Stomach (tissue), 4 donors: ENCODE data around the gene ANKHD1.

Experiments
- EP300 ChIP-seq: sonication (generic); formaldehyde crosslinking; IDR thresholded peaks from one replicate; pipeline ENCODE4 v1.6.1; 2017; ENCODE audit warnings: antibody characterized with exemption
- POLR2A ChIP-seq, 4 donors: fragments of 450-650 bp; IDR thresholded peaks; one replicate each; pipeline ENCODE4 v1.6.1; 2016; ENCODE audit warnings: antibody characterized with exemption in 4 of 4, control low read depth in 2 of 4, mild to moderate bottlenecking in 1 of 4, moderate library complexity in 1 of 4
- POLR2AphosphoS5 ChIP-seq, 3 donors: sonication (generic); formaldehyde crosslinking; IDR thresholded peaks; one replicate each; pipeline ENCODE4 v1.6.1; 2016; ENCODE audit warnings: antibody characterized with exemption in 3 of 3
- TF ChIP-seq, protein P1 (sequence below), 7 experiments: fragments of 450-650 bp in 4 of 7; fragments of 200-600 bp in 3 of 7; sonication (generic) in 3 of 7; IDR thresholded peaks; one replicate each; pipeline ENCODE4 v1.5.1; 2016 to 2019; ENCODE audit warnings: antibody characterized with exemption in 7 of 7, control low read depth in 2 of 7, mild to moderate bottlenecking in 1 of 7

GRCh38 chr5:140355546-140355945 is 46.1 kb upstream of the ANKHD1 start:
- TF ChIP-seq EP300 (no peak), POLR2A (IDR thresholded peaks at IDR 0.05) (no peak), POLR2AphosphoS5 (IDR thresholded peaks at IDR 0.05) (no peak)
- TF ChIP-seq, protein P1, sequence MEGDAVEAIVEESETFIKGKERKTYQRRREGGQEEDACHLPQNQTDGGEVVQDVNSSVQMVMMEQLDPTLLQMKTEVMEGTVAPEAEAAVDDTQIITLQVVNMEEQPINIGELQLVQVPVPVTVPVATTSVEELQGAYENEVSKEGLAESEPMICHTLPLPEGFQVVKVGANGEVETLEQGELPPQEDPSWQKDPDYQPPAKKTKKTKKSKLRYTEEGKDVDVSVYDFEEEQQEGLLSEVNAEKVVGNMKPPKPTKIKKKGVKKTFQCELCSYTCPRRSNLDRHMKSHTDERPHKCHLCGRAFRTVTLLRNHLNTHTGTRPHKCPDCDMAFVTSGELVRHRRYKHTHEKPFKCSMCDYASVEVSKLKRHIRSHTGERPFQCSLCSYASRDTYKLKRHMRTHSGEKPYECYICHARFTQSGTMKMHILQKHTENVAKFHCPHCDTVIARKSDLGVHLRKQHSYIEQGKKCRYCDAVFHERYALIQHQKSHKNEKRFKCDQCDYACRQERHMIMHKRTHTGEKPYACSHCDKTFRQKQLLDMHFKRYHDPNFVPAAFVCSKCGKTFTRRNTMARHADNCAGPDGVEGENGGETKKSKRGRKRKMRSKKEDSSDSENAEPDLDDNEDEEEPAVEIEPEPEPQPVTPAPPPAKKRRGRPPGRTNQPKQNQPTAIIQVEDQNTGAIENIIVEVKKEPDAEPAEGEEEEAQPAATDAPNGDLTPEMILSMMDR (IDR thresholded peaks at IDR 0.05), result no peak
